HG03342 (cell line): Measurements from ENCODE around the gene DCAF4.
"Not testable (repeated sequence)": the region's sequence is repeated elsewhere in the genome, so short reads cannot be mapped to it uniquely, and the experiment has no call there.

Experiments
- ATAC-seq: cut with Tn5 transposase; IDR thresholded peaks from one replicate; pipeline ENCODE4 v1.9.1; 2021; ENCODE audit warnings: mild to moderate bottlenecking, moderate library complexity; ENCODE audit not compliant: unreplicated experiment

DCAF4 gene

DNA sequence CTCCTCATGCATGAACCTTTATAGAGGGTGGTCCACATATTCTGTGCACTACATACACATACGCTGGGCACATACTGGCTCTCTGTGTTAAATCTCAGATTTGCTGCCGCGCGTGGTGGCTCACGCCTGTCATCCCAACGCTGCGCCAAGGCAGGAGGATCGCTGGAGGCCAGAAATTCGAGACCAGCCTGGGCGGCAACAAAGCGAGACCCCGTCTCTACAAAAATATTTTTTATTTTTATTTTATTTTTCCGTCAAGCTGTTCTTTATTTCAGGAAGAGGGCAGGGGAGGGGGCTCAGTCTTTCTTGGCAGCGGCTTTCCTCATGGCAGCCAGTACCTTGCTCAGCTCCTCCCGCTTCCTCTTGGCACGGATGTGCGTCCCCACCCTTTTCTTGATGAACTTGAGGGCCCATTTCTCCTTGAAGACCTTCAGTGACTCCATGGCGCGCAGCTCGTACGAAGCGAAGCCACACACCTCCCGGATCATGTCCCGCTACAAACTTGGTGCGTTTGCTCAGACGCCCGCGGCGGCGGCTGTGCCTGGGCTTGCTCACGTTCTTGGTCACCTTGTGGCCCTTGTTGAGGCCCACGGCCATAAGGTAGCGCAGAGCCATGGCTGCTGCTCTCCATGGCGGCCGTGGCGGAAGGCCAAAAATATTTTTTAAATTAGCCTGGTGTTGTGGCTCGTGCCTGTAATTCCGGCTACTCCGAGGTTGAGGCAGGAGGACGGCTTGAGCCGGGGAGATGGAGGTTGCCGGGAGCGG is 3.2 kb downstream of the DCAF4 start:
- ATAC-seq = no peak

DNA sequence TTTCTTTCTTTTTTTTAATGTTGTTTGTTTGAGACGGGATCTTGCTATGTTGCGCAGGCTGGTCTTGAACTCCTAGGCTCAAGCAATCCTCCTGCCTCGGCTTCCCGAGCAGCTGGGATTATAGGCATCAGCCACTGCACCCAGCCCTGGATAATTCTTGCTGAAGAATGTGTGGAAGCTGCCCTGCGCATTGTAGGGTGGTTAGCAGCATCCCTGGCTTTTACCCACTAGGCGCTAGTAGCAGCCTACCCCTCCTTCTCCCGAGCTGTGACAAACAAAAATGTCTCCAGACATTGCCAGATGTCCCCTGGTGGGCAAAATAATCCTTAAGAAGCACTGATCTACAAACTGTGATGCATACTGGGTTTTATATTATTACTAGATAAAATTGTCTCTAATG is 6.6 kb downstream of the DCAF4 start:
- ATAC-seq = no peak

DNA sequence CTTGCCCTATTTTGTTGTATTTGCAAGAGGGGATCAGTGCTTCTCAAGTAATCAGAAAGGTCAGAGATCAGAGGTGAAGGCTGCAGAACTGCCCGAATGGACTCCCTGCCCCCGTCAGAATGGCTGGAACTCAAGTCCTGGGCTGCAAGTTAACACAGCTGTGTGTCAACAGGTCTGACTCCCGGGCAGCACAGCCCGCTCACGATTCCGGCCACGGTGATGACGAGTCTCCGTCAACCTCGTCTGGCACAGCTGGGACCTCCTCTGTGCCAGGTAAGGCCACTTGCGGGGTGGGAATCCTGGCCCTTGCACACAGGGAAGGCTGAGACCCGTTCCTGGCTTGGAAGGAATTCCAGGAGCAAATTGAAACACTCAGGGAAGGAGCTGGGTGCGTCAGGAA is 13.4 kb downstream of the DCAF4 start:
- ATAC-seq = no peak

DNA sequence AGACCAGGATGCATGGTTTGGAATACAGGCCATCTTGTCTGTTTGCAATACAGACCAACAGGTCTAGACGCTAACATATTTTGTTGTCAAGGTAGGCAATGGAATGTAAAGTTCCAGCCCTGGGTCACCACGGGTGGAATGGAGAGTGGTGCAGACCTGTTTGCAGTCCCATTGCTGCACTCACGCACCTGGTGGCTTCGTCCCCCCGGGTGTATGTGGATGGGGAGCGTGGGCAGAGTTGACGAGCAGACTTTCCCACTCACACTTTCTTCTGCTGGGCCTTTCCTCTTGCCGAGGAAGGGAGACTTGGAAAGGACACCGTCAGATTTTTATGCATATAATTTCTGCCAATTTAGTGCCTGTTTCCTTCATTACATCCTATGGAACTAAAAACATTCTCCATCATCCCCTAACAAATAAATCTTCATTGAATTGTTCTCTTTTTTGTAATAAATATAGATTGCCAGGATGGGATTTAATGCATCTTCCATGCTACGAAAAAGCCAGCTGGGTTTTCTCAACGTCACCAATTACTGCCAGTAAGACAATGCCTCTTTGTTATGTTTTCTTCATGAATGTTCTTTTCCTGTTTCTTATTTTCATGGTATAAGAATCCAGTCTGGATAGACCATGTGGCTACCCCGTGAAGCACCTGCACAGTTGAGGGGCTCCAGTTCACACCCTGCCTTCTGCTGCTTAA is 15.2 kb downstream of the DCAF4 start:
- ATAC-seq = no peak

DNA sequence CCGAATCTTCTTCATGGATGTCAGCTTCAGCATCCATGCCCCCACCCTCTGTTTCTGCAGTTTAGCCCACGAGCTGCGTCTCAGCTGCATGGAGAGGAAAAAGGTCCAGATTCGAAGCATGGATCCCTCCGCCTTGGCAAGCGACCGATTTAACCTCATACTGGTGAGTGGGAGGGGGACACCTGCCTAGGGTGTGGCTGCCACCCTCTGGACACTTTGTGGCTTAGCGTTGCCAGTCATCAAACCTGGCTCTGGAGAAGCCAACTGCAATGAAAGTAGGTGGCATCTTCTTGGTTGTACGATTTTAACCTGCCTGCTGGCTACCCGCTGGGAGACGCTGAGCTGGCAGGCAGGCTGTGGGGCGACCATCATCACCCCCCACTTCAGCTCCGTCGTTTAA is 16.7 kb downstream of the DCAF4 start:
- no peak for ATAC-seq

DNA sequence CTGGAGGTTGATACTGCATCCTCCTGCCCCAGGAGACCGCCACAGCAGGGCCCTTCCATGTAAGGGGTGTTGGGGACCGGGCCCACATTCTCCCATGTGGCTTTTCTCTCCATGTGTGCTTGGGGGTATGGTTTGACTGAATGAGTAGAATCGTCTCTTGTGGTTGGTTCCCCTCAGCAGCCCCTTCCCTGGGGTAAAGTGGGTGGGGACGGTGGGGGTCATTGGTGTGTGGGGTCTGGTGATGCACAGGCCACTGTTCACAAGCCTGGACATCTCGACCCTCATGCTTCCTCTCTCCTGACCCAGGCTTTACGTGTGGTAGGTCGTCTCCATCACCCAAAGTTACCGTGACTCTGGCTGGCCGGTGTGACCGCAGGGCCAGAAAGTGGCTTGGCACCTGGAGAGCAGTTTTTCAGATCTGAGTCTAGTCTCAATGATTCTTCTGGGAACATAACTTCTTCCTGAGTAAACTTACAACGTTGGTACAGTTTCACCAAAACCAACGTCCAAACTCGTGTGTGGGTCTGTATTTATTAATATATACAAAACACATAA is 17.7 kb downstream of the DCAF4 start:
- ATAC-seq = no peak

DNA sequence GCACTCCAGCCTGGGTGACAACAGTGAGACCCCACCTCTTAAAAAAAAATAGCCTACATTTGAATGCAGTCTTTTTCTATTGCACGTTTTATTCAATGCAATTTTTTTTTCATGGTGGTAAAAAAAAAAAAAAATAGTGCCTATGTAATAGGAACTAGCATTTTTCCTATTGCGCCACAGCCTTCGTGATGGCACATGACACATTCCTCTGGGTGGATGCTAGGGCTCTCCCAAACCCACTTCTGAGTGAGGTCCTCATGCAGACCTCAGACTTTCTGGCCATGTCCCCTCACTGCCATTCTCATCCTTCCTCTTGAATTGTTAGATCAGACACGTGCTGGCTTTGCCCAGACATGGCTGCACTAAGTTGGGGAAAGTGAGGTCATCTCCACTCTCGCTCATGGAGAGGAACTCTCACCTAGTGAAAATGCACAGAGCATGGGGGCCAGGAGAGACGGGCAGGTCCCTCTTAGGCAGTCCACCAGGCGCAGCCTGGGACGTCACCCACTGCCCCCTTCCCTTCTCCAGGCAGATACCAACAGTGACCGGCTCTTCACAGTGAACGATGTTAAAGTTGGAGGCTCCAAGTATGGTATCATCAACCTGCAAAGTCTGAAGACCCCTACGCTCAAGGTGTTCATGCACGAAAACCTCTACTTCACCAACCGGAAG is 19.2 kb downstream of the DCAF4 start:
- ATAC-seq = no peak

DNA sequence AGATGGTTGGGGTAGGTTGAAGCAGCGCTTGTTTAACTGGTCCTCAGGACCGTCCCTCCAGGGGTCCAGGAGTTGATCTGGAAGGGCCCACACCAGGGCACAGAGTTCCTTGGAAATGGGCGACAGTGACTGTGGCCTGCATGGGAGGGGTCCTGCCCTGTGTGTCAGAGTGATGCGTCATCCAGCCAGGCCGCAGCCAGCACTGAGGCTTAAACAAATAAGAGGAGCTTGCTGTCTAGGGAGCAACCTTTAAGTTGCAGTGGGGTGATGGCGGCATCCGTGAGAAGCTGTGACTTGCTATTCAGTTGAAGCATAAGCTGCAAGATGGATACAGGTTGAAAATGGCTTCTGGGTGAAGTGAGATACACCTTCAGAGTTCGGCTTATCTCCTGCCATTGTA is 20.2 kb downstream of the DCAF4 start:
- ATAC-seq = no peak

DNA sequence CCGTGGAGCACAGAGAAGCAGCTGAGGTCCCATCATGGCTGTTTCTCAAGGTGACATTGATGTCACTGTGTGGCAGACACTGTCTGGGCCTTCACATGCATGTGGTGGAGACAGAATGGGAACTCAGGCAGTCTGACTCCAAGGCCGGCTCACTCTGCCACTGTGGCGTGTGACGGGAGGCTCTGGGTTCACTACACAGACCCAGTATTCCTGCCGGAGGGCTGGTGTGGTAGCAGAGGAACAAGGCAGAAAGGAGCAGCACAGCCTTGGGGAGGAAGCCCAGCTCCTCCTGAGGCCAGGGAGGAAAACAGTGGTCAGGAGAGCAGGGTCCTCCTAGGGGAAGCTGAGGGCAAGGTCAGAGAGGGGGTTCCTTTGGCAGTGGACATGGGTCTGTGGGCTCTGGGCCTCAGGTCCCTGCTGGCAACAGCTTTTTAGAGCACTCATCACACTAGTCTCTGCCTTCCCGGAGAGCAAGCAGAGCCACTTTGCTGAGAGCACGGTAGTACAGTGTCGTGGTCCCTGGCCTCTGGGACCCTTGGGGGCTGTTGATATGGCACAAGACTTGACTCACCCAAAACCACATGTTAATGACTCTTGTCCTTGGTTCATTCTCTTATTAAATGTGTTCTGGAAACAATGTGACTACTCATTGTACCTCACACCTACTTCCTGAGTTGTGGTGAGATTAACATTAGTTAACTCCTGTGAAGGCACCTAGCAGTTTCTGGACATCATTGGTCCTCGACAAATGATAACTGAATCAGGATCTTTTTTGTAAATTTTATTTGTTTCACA is 21.3 kb downstream of the DCAF4 start:
- ATAC-seq = no peak

DNA sequence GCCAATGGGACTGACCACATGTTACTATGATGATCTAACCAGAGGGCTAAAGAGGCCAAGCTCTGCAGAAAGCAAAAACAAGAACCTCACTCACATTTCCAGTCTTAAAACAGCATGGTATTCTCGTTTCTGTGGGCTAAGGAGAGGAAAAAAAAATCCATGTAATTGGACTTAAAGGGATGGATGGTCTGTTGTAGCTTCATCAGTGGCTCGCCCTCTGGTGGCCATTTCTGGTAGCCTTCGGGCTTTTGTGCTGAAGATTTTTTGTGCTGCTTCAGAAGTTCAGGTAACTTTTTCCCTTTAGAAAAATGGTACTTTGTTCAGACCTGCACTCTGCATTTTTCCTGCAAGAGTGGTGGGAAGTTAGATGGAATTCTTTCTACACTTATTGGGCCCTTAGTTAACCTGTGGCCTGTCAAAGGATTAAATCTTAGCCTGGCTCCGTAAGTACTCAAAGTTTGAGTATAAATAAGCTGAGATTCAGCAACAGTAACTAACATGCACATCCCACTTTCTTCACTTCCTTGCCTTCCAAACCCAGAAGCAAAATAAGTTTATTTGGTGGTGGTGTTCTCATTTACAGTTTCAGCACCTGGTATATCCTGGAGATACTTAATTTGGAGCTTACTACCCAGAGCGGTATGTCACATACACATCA is 22.3 kb downstream of the DCAF4 start:
- no peak for ATAC-seq

DNA sequence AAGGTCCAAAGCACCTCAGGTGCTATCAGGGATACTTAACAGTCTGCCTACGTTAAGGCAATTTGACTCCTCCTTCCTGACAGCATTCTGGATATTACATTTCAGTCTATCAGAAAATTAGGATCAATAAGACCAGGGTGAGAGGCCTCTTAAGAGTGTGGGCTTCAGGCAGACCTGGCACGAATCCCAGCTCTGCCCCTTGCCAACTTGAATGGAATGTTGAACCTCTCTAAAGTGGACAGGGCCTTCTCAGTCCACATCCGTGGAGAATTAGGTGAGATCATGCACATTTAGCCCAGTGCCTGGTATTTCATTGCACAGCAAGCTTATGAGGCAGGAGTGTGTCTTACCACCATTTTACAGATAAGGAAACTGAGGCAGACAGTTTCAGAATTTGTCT is 25.9 kb downstream of the DCAF4 start:
- ATAC-seq = no peak

DNA sequence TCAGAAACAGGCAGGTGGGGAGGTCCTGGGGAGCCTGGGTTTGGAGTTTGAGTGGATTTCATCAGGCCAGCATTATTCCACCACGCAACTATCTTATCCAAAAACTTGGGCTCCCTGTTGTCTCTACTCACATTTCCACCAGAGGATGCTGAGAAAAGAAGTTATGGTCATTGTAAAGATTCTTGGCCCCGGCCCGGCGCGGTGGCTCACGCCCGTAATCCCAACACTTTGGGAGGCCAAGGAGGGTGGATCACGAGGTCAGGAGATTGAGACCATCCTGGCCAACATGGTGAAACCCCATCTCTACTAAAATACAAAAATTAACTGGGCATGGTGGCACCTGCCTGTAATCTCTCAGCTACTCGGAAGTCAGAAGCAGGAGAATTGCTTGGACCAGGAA is 30.5 kb downstream of the DCAF4 start:
- ATAC-seq = not testable (repeated sequence)

DNA sequence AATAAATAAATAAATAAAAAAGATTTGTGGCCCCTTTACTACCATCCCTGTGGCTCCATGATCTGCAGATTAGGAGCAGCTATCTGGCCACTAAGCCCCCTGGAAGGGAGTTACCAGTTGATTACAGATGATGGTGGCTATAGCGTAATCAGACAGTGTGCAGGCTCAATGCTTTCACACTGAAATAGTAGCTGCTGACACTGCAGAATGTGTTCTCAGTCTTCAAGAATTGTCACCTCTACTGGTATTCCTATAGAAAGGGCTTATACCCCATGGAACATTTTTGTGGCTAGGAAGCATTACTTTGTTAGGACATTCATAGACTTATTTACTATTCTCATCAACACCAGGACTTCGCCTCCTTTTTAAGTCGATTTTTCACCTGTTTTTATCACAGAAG is 30.9 kb downstream of the DCAF4 start:
- no peak for ATAC-seq

DNA sequence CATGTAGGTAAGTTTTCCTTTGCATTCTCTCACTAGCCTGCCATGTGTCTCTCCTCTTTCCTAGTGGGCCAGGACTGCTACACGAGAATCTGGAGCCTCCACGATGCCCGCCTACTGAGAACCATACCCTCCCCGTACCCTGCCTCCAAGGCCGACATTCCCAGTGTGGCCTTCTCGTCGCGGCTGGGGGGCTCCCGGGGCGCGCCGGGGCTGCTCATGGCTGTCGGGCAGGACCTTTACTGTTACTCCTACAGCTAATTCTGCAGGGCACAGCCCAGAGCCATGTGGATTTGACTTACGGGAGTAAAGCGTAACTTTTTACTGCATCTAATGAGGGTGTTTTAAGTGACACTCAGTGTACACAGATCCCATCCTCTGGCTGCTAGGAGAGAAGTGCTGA is 32.3 kb downstream of the DCAF4 start:
- no peak for ATAC-seq

DNA sequence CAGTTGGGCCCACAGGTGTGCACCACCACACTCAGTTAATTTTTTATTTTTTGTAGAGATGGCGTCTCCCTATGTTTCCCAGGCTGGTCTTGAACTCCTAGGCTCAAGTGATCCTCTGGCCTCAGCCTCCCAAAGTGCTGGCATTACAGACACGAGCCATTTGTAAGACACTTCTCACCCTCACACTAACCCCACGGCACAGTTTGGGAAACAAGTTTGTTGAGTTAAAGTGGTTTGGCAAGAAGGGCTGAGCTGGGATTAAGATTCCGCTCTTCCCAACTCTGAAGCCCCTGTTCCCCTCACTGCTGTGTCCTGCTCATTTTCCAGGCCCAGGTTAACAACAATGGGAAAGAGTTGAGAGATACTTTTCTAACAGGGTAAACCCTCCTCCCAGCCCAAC is 34.8 kb downstream of the DCAF4 start:
- not testable (repeated sequence) for ATAC-seq

DNA sequence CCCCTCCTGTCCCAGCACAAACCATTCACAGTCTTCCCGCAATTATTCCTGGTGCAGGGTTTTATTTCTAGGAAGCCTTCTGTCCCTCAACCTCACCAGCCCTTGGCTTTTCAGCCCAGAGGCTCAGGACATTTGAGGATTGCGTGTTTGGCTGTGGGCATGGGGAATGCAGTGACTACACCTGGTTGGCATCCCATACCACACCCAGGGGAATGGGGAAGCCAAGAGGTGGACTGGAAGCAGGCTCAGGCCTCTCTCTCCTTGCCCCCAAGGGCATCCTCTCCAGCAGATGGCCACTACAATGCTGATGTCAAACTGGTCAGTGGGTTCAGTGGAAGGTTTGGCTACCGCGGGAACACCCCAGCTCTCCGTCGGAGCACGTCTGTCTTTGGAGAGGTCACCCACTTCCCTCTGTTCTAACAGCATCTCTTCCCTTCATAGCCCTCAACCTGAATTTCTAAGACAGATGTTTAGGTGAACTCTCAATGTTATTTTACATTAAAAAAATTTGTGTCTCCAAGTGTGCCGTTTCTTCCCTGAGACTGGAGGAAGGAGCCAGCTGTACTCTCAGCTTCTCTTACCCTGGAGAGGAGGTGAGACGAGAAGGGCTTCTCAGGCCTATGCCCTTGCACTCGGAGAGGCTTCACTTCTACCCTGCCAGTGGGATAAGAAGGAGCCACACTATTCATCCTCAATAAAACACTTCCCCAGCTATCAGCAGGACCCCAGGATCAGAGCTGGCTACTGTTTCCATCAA is 35.5 kb downstream of the DCAF4 start:
- ATAC-seq = no peak

DNA sequence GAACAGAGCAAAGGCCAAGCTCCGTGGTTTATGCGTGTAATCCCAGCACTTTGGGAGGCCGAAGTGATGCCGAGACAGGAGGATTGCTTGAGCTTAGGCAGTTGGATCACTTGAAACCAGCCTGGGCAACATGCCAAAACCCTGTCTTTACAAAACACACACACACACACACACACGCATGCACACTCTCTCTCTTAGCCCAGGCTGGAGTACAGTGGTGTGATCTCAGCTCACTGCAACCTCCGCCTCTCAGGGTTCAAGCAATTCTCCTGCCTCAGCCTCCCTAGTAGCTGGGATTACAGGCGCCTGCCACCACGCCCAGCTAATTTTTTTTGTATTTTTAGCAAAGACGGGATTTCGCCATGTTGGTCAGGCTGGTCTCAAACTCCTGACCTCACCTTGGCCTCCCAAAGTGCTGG is 36.1 kb downstream of the DCAF4 start:
- ATAC-seq = not testable (repeated sequence)

DNA sequence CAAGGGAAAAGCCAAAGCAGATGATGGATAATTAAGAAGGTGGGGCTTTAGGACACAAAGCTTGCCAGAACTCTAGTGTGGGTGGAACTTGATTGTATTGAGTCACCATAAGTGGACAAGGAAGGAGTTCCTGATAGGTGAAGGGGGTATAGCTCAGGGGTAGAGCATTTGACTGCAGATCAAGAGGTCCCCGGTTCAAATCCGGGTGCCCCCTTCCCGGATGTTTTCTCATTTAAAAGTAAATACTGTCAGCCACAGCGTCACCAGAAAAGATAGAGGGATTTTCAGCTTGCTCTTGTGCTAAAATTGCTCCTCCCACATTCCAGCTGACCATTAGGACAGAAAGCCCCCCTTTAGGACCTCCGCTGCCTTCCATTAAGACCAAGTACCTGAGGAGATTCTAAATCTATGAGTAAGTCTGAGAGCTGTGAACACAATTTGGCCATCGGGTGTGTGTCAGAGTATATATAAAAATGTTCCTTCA is 36.6 kb downstream of the DCAF4 start:
- no peak for ATAC-seq

DNA sequence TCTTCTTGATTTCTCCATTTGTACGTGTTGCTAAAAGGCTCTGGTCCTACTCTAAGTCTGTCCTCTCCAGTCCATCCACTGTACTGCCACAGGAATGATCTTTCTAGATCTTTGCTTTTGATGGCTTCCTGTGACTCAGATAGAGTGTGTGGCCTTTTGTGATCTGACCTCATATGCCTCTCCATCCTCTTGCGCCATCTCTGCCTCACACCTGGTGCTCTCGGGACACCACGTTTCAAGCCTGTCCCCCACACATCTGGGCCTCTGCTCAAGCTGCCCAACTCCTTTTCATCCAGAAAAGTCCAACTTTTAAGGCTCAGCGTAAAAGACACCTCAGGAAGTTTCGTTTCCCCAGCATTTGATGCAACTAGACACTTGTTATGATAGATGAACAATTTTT is 39.0 kb downstream of the DCAF4 start:
- no peak for ATAC-seq

DNA sequence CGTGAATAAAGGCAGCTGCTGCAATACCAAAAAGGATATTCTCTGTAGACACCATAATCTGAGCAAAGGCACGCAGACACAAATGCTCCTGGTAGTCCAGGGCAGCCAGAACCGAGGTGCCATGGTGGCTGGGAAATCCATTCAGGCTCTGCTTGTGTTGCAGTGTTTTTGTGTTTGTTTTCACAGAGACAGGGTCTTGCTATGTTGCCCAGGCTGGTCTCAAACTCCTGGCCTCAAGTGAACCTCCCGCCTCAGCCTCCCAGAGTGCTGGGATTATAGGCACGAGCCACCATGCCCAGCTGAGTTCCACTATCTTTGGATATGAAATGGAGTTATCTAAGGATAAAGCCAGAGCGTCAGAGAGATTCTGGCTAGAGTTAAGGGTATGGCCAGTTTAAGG is 39.8 kb downstream of the DCAF4 start:
- ATAC-seq = no peak
